PC-3 (cell line): ENCODE results near the gene CRYL1. TPM values are rescaled to one million over a fixed set of nuclear protein-coding genes. Genes with fewer than 3 reads are reported as not detected.

Experiments
- ATAC-seq: fragments of 200-7000 bp; cut with Tn5 transposase; 2 replicates; pipeline ENCODE4 v1.9.1; 2020; ENCODE audit warnings: mild to moderate bottlenecking, moderate library complexity
- BruUV-seq: library from RNA; stranded (reverse); fragments of 400-500 nt; replicated peaks from 2 replicates; lab custom pipeline; 2021; lab: Mats Ljungman, UMichigan
- CTCF ChIA-PET: fragments of 300-600 bp; sonication (Branson Sonifier 250); formaldehyde crosslinking; loops from one replicate; lab custom pipeline; 2022; ENCODE audit warnings: antibody characterized with exemption; lab: Charles Lee
- POLR2A ChIA-PET: fragments of 300-600 bp; sonication (Branson Sonifier 250); formaldehyde crosslinking; loops from one replicate; lab custom pipeline; 2022; ENCODE audit warnings: antibody characterized with exemption; ENCODE audit not compliant: unreplicated experiment; lab: Charles Lee
- DNase-seq: peaks from one replicate; pipeline ENCODE4 v3.0.0-alpha.2; 2015
- H2AFZ ChIP-seq: fragments of 300-600 bp; sonication (generic); 2 replicates; pipeline ENCODE4 v1.6.0; 2016; ENCODE audit warnings: antibody characterized with exemption, low read length
- H3F3A ChIP-seq: fragments of 300-600 bp; sonication (generic); one replicate; pipeline ENCODE4 v1.6.0; 2017; ENCODE audit warnings: antibody characterized with exemption, low read length, control low read depth, mild to moderate bottlenecking; ENCODE audit not compliant: unreplicated experiment
- H3K27ac ChIP-seq: fragments of 300-600 bp; sonication (generic); 2 replicates; pipeline ENCODE4 v1.5.1; 2016; ENCODE audit warnings: mild to moderate bottlenecking, low read length
- H3K27me3 ChIP-seq: fragments of 300-600 bp; sonication (generic); 2 replicates; pipeline ENCODE4 v1.6.1; 2016; ENCODE audit warnings: low read length, mixed read lengths
- H3K36me3 ChIP-seq: fragments of 300-600 bp; sonication (generic); 2 replicates; pipeline ENCODE4 v1.6.1; 2016; ENCODE audit warnings: low read depth, mixed run types, low read length, mixed read lengths
- H3K4me1 ChIP-seq: fragments of 300-600 bp; sonication (generic); 2 replicates; pipeline ENCODE4 v1.5.1; 2016; ENCODE audit warnings: low read length; ENCODE audit not compliant: insufficient read depth
- H3K4me2 ChIP-seq: fragments of 300-600 bp; sonication (generic); 2 replicates; pipeline ENCODE4 v1.6.0; 2016; ENCODE audit warnings: low read length
- H3K4me3 ChIP-seq: fragments of 300-600 bp; sonication (generic); 2 replicates; pipeline ENCODE4 v1.5.1; 2016; ENCODE audit warnings: mild to moderate bottlenecking, low read length, mixed read lengths
- H3K79me2 ChIP-seq: fragments of 300-600 bp; sonication (generic); 2 replicates; pipeline ENCODE4 v1.6.1; 2017; ENCODE audit warnings: low read length, mixed read lengths
- H3K9ac ChIP-seq: fragments of 300-600 bp; sonication (generic); 2 replicates; pipeline ENCODE4 v1.6.0; 2016; ENCODE audit warnings: mild to moderate bottlenecking, low read length
- H3K9me2 ChIP-seq: fragments of 300-600 bp; sonication (generic); replicated peaks from 2 replicates; pipeline ENCODE4 v1.6.1; 2016; ENCODE audit warnings: mixed run types, low read length, mixed read lengths
- H3K9me3 ChIP-seq: fragments of 300-600 bp; sonication (generic); 2 replicates; pipeline ENCODE4 v1.6.1; 2016; ENCODE audit warnings: low read length, mixed read lengths
- H4K20me1 ChIP-seq: fragments of 300-600 bp; sonication (generic); 2 replicates; pipeline ENCODE4 v1.6.1; 2016; ENCODE audit warnings: low read length, mixed read lengths
- CTCF ChIP-seq: fragments of 300-600 bp; sonication (generic); conservative IDR thresholded peaks from 2 replicates; pipeline ENCODE4 v1.5.1; 2017; ENCODE audit warnings: antibody characterized with exemption, low read depth, mild to moderate bottlenecking, low read length
- EZH2 ChIP-seq: fragments of 300-600 bp; sonication (generic); IDR thresholded peaks from one replicate; pipeline ENCODE4 v1.6.1; 2017; ENCODE audit warnings: antibody characterized with exemption, mild to moderate bottlenecking, low read length; ENCODE audit not compliant: unreplicated experiment
- EZH2phosphoT487 ChIP-seq: fragments of 300-600 bp; sonication (generic); IDR thresholded peaks from 2 replicates; pipeline ENCODE4 v1.6.1; 2018; ENCODE audit warnings: mild to moderate bottlenecking, antibody characterized with exemption, low read length, borderline replicate concordance
- intact Hi-C: fragments of 100-400 bp; cut with micrococcal nuclease; formaldehyde crosslinking; loops from 2 replicates; pipeline ENCODE4 v1.9.0; 2023
- microRNA-seq: library from miRNA; unstranded; fragments of <30 nt; microRNA quantifications from one replicate; pipeline ENCODE4 v1.1.0, GENCODE V29; 2020; ENCODE audit not compliant: unreplicated experiment
- total RNA-seq: library from RNA; depleted of rRNA; stranded (reverse); fragments of >200 nt; gene quantifications from 2 replicates; pipeline ENCODE4 v1.2.3, GENCODE V29; 2014; rRNA removed

Gene CRYL1
- total RNA-seq, 1 experiment from 2014 or later: 20.8 TPM

DNA sequence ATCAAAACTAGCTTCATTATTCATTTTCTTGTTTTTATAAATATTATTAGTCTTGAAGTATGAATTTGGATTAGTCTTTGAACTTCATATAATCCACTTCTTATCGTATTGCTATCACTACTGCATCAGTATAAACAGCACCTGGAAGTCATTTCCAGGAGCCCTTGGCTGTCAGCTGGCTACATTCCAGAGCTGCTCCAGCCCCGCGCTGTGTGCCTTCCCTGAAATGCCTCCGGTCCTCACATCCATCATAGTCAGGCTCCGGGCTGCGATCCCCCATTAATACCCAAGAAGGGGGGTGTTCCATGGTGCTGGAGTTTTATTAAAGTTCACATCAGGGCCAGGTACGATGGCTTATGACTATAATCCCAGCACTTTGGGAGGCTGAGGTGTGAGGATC lies 169.2 kb downstream of the CRYL1 start:
- H4K20me1 ChIP-seq: no peaks in the 10 kb centered on the region
- H3K27ac ChIP-seq: no peak overlapping the region
- BruUV-seq: no TSS peak
- TF ChIP-seq EZH2: no peak
- TF ChIP-seq EZH2phosphoT487: no peak
- TF ChIP-seq CTCF: no peak
- CTCF ChIA-PET: no interaction called here
- intact Hi-C loops: no loop called here
- H3K36me3 ChIP-seq: no peaks in the 10 kb centered on the region
- H3K4me3 ChIP-seq: no peak overlapping the region
- POLR2A ChIA-PET: no interaction called here
- H3F3A ChIP-seq: no peaks in the 10 kb centered on the region
- peaks cover 44% of the 10 kb centered on the region for H3K4me1 ChIP-seq
- H3K9me3 ChIP-seq: no peaks in the 10 kb centered on the region
- ATAC-seq: no peak
- H3K79me2 ChIP-seq: no peaks in the 10 kb centered on the region
- no peaks in the 10 kb centered on the region for H3K27me3 ChIP-seq
- DNase-seq: no peak
- H2AFZ ChIP-seq: no peak overlapping the region
- H3K9me2 ChIP-seq: no peaks in the 10 kb centered on the region
- no peak overlapping the region for H3K9ac ChIP-seq
- H3K4me2 ChIP-seq: no peak overlapping the region

DNA sequence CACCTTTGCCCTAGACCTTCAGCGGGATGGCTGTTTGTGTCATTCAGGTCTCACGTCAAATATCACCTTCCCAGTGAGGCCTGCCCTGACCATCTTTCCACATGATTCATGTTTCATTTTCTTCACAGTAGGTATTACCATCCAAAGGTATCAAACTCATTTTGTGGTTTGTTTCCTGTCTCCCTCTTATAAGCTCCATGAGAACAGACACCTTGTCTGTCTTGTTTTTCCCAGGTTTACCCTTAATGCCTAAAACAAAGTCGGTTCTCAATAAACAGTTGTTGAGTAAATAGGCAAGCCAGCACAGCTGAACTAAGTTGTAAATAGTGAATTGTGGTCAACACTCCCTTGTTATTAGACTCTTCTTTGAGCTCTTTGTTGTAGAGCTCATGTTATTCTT lies 170.9 kb downstream of the CRYL1 start:
- H3K4me2 ChIP-seq: no peak overlapping the region
- H3F3A ChIP-seq: peaks cover 5% of the 10 kb centered on the region
- H3K4me1 ChIP-seq: peaks cover 44% of the 10 kb centered on the region
- H3K27me3 ChIP-seq: no peaks in the 10 kb centered on the region
- no peak overlapping the region for H3K9ac ChIP-seq
- intact Hi-C loops: no loop called here
- TF ChIP-seq EZH2phosphoT487 (no peak), CTCF (no peak), EZH2 (no peak)
- no peak overlapping the region for H3K4me3 ChIP-seq
- H3K36me3 ChIP-seq: no peaks in the 10 kb centered on the region
- no peak overlapping the region for H2AFZ ChIP-seq
- ChIA-PET CTCF (interaction anchor here (0.5 kb wide), 1 partner anchor 129 kb away, joined by 3 read pairs; no protein-coding TSS in a partner anchor), POLR2A (no interaction called here)
- no peak for DNase-seq
- BruUV-seq: no TSS peak
- no peaks in the 10 kb centered on the region for H3K9me2 ChIP-seq
- ATAC-seq: no peak
- H3K9me3 ChIP-seq: no peaks in the 10 kb centered on the region
- H3K27ac ChIP-seq: no peak overlapping the region
- no peaks in the 10 kb centered on the region for H3K79me2 ChIP-seq
- no peaks in the 10 kb centered on the region for H4K20me1 ChIP-seq

DNA sequence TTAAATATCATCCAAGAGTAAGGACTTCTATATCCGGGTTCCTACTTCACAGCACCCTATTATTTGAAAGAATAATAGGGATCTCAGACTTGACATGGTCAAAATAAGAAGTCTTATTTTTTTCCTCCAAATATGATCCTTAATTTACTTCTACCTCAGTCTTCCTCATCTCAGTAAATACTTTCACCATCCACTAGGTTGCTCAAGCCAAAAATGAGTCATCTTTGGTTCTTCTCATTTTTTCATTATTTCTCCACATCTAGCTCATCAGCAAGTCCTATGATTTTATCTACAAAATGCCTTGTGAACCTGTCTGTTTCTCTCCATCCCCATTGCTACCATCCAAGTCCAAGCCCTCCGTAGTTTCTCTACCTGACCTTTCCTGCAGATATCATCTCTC lies 171.7 kb downstream of the CRYL1 start:
- H3F3A ChIP-seq: peaks cover 5% of the 10 kb centered on the region
- no peak overlapping the region for H3K9ac ChIP-seq
- H3K27ac ChIP-seq: no peak overlapping the region
- intact Hi-C loops: no loop called here
- H3K4me2 ChIP-seq: no peak overlapping the region
- no peak overlapping the region for H3K4me3 ChIP-seq
- H3K4me1 ChIP-seq: peaks cover 37% of the 10 kb centered on the region
- DNase-seq: peak; percentile 74
- no peak overlapping the region for H2AFZ ChIP-seq
- BruUV-seq: no TSS peak
- no peaks in the 10 kb centered on the region for H3K9me3 ChIP-seq
- peak; percentile 56; the same call in 1 of the 2 replicates for ATAC-seq
- H3K79me2 ChIP-seq: no peaks in the 10 kb centered on the region
- no peaks in the 10 kb centered on the region for H3K27me3 ChIP-seq
- no peaks in the 10 kb centered on the region for H4K20me1 ChIP-seq
- POLR2A ChIA-PET: no interaction called here
- CTCF ChIA-PET: no interaction called here
- TF ChIP-seq CTCF (peak; percentile 44; the same call in 1 of the 2 replicates), EZH2 (no peak)
- no peaks in the 10 kb centered on the region for H3K36me3 ChIP-seq
- no peaks in the 10 kb centered on the region for H3K9me2 ChIP-seq

Small RNA genes within 50 kb of the gene (microRNA-seq; reads per million reads assigned to microRNA genes)
- gene MIR4499: not detected

Other genes with a start within 250 kb of the CRYL1 start
- gene IFT88, start 41.3 kb upstream of the CRYL1 start, total RNA-seq: 11.9 and 12.6 TPM in 2 replicates
- 1.1 and 1.8 TPM in 2 replicates for gene IL17D, start 177.8 kb upstream of the CRYL1 start, total RNA-seq
- gene EEF1AKMT1, start 248.1 kb upstream of the CRYL1 start, total RNA-seq: 6.2 and 10.6 TPM in 2 replicates